Uterus (tissue), 2 donors: ENCODE measurements around the gene PRKCE.

Source experiments
- CTCF ChIP-seq, 4 experiments: fragments of 200-600 bp in 2 of 4; fragments of 450-650 bp in 2 of 4; sonication (generic) in 2 of 4; IDR thresholded peaks; one replicate each; pipeline ENCODE4 v1.5.1; 2016 to 2019; ENCODE audit warnings: antibody characterized with exemption in 4 of 4, mild to moderate bottlenecking in 2 of 4, moderate library complexity in 1 of 4
- POLR2A ChIP-seq, 2 donors: fragments of 450-650 bp; IDR thresholded peaks; one replicate each; pipeline ENCODE4 v1.6.1; 2016; ENCODE audit warnings: antibody characterized with exemption in 2 of 2, mild to moderate bottlenecking in 1 of 2, moderate library complexity in 1 of 2

- TF ChIP-seq CTCF (IDR thresholded peaks at IDR 0.05) (no peak), POLR2A (IDR thresholded peaks at IDR 0.05) (no peak)
Measured at GRCh38 chr2:46067062-46067461, 415.6 kb downstream of the PRKCE start.
